GM12873 (cell line): Measurements from ENCODE around the gene MAN2A2.

Experiments used
- CTCF ChIP-seq: IDR thresholded peaks from 2 replicates; pipeline ENCODE4 v1.5.1; 2012; ENCODE audit warnings: low read depth, mild to moderate bottlenecking, moderate library complexity, low read length, control low read depth; ENCODE audit not compliant: insufficient read depth; ENCODE audit errors: missing control alignments

MAN2A2 gene

GRCh38 chr15:90904746-90905145, 1.6 kb downstream of the MAN2A2 start:
- TF ChIP-seq CTCF: no peak

DNA sequence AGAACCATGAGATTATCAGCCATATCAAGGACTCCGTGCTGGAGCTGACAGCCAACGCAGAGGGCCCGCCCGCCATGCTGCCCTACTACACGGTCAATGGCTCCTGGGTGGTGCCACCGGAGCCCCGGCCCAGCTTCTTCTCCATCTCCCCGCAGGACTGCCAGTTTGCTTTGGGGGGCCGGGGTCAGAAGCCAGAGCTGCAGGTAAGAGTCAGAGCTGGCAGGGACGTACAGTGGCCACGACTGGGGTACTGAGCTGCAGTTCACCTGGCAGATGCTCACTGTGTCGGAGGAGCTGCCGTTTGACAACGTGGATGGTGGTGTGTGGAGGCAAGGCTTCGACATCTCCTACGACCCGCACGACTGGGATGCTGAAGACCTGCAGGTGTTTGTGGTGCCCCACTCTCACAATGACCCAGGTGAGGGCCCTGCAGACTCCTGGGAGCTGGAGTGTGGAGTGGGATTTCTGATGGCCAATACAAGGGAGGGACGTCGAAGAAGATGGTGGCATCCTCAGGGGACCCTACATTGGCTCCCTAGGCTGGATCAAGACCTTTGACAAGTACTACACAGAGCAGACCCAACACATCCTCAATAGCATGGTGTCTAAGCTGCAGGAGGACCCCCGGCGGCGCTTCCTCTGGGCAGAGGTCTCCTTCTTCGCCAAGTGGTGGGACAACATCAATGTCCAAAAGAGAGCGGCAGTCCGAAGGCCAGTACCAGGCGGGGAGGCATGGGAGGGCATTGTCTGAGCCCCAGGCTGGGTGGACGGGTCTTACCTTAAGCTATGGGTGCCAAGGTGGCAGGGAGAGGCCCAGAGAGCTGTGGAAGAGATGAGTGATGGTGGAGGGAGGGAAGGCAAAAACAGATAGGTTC, 2.4 kb downstream of the MAN2A2 start:
- no peak for TF ChIP-seq CTCF

- TF ChIP-seq CTCF: no peak
These were observed 3.2 kb downstream of the MAN2A2 start for GRCh38 chr15:90906181-90906849.

DNA sequence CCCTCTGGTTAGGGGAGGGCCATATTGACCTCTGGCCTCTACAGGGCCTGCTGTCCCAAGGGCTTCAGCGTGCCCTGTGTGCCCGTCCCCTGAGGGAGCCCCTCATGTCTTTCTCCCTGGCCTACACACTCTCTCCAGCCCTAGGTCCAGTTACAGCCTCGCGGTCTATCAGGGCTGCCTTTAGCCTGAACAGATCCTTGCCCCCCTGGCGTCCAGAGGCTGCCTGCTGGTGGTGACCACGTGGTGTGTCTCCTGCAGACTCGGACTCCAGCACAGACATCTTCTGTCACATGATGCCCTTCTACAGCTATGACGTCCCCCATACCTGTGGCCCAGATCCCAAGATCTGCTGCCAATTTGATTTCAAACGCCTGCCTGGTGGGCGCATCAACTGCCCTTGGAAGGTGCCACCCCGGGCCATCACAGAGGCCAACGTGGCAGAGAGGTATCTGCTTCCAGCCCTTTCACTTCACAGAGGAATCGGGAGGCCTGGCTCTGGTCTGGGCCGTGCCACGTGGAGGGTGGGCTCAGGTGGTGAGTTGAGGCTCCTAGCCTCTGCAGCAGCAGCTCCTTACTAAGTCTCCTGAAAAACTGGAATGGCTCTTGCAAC, 4.1 kb downstream of the MAN2A2 start:
- no peak for TF ChIP-seq CTCF

- TF ChIP-seq CTCF: no peak
These were observed 4.9 kb downstream of the MAN2A2 start for GRCh38 chr15:90907838-90908507.

DNA sequence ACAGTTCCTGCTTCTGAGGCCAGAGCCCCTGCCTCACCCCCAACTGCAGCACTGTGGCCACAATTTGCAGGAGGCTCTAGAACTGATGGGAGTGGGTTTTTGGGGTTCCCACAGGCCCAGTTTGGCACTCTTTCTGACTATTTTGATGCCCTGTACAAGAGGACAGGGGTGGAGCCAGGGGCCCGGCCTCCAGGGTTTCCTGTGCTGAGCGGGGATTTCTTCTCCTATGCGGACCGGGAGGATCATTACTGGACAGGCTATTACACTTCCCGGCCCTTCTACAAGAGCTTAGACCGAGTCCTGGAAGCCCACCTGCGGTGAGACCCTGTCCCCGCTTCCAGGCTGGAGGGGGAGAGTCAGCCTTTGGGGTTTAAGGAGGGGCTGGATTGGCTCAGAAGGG, 6.9 kb downstream of the MAN2A2 start:
- TF ChIP-seq CTCF: no peak
